ENCODE results near the gene PML.

- TF ChIP-seq CTCF (IDR thresholded peaks at IDR 0.05 in 8 of 11, conservative IDR thresholded peaks at IDR 0.05 in 3 of 11) (peak in 10 of 11 experiments; percentile 12 to 81 (median 49)), POLR2A (IDR thresholded peaks at IDR 0.05) (no peak), POLR2AphosphoS5 (IDR thresholded peaks at IDR 0.05) (peak in 2 of 3 donors; percentile 40 to 51)
Measured at GRCh38 chr15:74053941-74054529, 59.5 kb downstream of the PML start.
